Esophagus mucosa (tissue), 1 donor: ENCODE data around the gene ASAP2. TPM values are rescaled to one million over a fixed set of nuclear protein-coding genes. Genes with fewer than 3 reads are reported as not detected.
"Not testable (repeated sequence)": the region's sequence is repeated elsewhere in the genome, so short reads cannot be mapped to it uniquely, and the experiment has no call there.

ENCODE experiments used
- ATAC-seq: fragments of 200-7000 bp; cut with Tn5 transposase; one replicate; pipeline ENCODE4 v1.9.1; 2020
- total RNA-seq: library from RNA; stranded (reverse); gene quantifications from one replicate; pipeline ENCODE4 v1.2.4, GENCODE V29; 2023
- donor health status: DM: yes; HTN: yes; CAD: no.

ASAP2 gene
- total RNA-seq, 1 donor from 2014 or later = 6.4 TPM

GRCh38 chr2:9212661-9213411, 6.2 kb downstream of the ASAP2 start:
- no peak for ATAC-seq

- ATAC-seq = no peak
These were observed 7.0 kb downstream of the ASAP2 start for GRCh38 chr2:9213477-9214051.

GRCh38 chr2:9214873-9215272, 8.3 kb downstream of the ASAP2 start:
- no peak for ATAC-seq

- ATAC-seq = no peak
These were observed 9.1 kb downstream of the ASAP2 start for GRCh38 chr2:9215680-9216079.

- not testable (repeated sequence) for ATAC-seq
These were observed 9.5 kb downstream of the ASAP2 start for GRCh38 chr2:9216143-9216542.

GRCh38 chr2:9217838-9218770, 11.5 kb downstream of the ASAP2 start:
- ATAC-seq = peak; percentile 69

- no peak for ATAC-seq
These were observed 12.4 kb downstream of the ASAP2 start for GRCh38 chr2:9219027-9219445.

GRCh38 chr2:9220201-9220600, 13.6 kb downstream of the ASAP2 start:
- no peak for ATAC-seq

GRCh38 chr2:9221223-9221622, 14.6 kb downstream of the ASAP2 start:
- no peak for ATAC-seq

- no peak for ATAC-seq
These were observed 15.8 kb downstream of the ASAP2 start for GRCh38 chr2:9222239-9222892.

GRCh38 chr2:9222893-9223287, 16.3 kb downstream of the ASAP2 start:
- ATAC-seq = no peak

- ATAC-seq = no peak
These were observed 19.2 kb downstream of the ASAP2 start for GRCh38 chr2:9225806-9226205.

GRCh38 chr2:9226458-9227380, 20.1 kb downstream of the ASAP2 start:
- no peak for ATAC-seq

- no peak for ATAC-seq
These were observed 21.6 kb downstream of the ASAP2 start for GRCh38 chr2:9228088-9228751.

- ATAC-seq = no peak
These were observed 22.3 kb downstream of the ASAP2 start for GRCh38 chr2:9228781-9229469.

GRCh38 chr2:9229470-9229820, 22.8 kb downstream of the ASAP2 start:
- ATAC-seq = no peak

- ATAC-seq = no peak
These were observed 23.6 kb downstream of the ASAP2 start for GRCh38 chr2:9230051-9230802.

- ATAC-seq = no peak
These were observed 24.3 kb downstream of the ASAP2 start for GRCh38 chr2:9230881-9231280.

- peak; percentile 84 for ATAC-seq
These were observed 24.9 kb downstream of the ASAP2 start for GRCh38 chr2:9231291-9232165.
